Measurements from ENCODE around the gene MBTPS1.

MBTPS1 gene

DNA sequence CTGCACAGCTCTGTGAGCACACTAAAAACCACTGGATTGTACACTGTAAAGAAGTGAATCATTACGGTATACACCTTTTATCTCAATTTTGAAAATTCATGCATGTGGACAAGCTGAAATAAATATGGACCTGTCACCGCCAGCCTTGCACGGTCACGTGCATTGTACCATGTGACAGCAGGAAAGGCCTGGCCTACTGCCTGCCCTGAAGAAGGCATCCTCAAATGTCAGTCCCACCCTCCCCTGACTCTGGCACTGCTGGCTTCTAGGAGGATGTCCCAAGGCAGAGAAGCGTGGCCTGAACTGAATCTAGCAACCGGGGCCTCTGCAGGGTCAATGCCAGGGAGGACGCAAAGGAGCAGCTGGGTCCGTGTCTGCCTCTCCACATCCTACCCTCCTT, 108.8 kb downstream of the MBTPS1 start (continued):
- TF ChIP-seq ZBTB17 (tag by site-specific recombination; IDR thresholded peaks at IDR 0.05) (no peak), ZNF514 (tag by site-specific recombination; IDR thresholded peaks at IDR 0.05) (no peak), ZNF544 (tag by site-specific recombination; IDR thresholded peaks at IDR 0.05) (no peak), ZNF791 (tag by site-specific recombination; IDR thresholded peaks at IDR 0.05) (no peak), HOXD13 (CRISPR knock-in tag; IDR thresholded peaks at IDR 0.05; ENCODE audit: borderline replicate concordance) (no peak), ZNF274 (IDR thresholded peaks at IDR 0.05; ENCODE audit: low read length) (no peak), ZNF274 (tag by site-specific recombination; IDR thresholded peaks at IDR 0.05; ENCODE audit: borderline replicate concordance) (no peak)

DNA sequence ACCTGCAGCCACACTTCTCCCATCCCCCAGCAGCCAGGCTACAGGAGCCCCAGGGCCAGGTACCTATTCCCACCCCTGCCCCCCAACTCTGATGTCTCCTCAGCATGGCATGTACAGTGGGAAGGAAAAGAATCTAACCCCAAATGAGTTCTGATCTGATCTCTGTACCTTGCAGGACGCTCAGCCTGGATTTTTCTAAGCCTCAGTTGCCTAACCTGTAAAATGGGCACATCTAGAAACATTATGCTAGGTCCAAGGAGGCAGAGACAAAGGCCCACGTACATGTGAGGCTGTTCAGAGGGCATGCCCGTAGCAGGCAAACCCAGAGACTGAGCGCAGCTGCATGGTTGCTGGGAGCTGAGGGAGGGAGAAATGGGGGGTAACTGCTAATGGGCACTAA, 109.2 kb downstream of the MBTPS1 start:
- H3K4me3 ChIP-seq (ENCODE audit: low read depth, low read length), result no peak overlapping the region
- no peak for TF ChIP-seq ZEB2 (tag by site-specific recombination; IDR thresholded peaks at IDR 0.05)
- TF ChIP-seq ZNF600 (tag by site-specific recombination; IDR thresholded peaks at IDR 0.05), result no peak
- TF ChIP-seq, protein P1, sequence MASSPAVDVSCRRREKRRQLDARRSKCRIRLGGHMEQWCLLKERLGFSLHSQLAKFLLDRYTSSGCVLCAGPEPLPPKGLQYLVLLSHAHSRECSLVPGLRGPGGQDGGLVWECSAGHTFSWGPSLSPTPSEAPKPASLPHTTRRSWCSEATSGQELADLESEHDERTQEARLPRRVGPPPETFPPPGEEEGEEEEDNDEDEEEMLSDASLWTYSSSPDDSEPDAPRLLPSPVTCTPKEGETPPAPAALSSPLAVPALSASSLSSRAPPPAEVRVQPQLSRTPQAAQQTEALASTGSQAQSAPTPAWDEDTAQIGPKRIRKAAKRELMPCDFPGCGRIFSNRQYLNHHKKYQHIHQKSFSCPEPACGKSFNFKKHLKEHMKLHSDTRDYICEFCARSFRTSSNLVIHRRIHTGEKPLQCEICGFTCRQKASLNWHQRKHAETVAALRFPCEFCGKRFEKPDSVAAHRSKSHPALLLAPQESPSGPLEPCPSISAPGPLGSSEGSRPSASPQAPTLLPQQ (tag by site-specific recombination; IDR thresholded peaks at IDR 0.05), result no peak
- TF ChIP-seq ZNF292 (tag by site-specific recombination; IDR thresholded peaks at IDR 0.05; ENCODE audit: borderline replicate concordance, low read depth), result no peak
- ChIA-PET CTCF (interaction anchor here (0.7 to 1.1 kb wide), 2 partner anchors 36 to 220 kb away, joined by 3 read pairs; no protein-coding TSS in a partner anchor), POLR2A (no interaction called here)
- no peaks in the 10 kb centered on the region for H3K36me3 ChIP-seq (ENCODE audit: control insufficient read depth in 2 of 2, insufficient read depth in 1 of 2, low read length in 2 of 2)
- H3K27ac ChIP-seq (ENCODE audit: extremely low read depth, low read depth, low read length), result no peak overlapping the region
- H3K9me3 ChIP-seq (ENCODE audit: control insufficient read depth, insufficient read depth, low read depth, low read length), result no peaks in the 10 kb centered on the region
- H3K4me1 ChIP-seq (ENCODE audit: control insufficient read depth, insufficient read depth, low read length), result no peaks in the 10 kb centered on the region

DNA sequence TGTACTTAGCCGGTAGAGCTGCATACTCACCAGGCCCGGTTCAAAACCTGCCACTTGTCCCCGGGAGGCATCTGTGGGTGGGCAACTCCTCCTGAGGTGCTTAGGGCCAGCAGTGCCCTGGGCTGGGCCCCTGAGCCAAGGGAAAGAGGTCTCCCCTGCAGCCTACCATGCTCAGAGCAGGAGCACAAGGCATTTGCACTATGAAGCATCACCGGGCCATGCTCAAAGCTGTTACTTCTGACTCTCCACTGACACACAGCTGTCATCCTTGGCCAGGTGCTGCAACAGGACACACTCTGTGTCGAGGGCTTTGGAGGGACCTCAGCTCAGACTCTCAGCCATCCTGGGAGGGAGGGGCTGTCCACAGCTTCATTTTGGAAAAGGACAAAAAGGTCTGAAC, 111.4 kb downstream of the MBTPS1 start:
- TF ChIP-seq ZNF510 (tag by site-specific recombination; IDR thresholded peaks at IDR 0.05; ENCODE audit: insufficient replicate concordance), result no peak
- no peak for TF ChIP-seq ZNF423 (tag by site-specific recombination; IDR thresholded peaks at IDR 0.05)
- TF ChIP-seq ZNF571 (tag by site-specific recombination; IDR thresholded peaks at IDR 0.05), result no peak
- TF ChIP-seq, protein P2, sequence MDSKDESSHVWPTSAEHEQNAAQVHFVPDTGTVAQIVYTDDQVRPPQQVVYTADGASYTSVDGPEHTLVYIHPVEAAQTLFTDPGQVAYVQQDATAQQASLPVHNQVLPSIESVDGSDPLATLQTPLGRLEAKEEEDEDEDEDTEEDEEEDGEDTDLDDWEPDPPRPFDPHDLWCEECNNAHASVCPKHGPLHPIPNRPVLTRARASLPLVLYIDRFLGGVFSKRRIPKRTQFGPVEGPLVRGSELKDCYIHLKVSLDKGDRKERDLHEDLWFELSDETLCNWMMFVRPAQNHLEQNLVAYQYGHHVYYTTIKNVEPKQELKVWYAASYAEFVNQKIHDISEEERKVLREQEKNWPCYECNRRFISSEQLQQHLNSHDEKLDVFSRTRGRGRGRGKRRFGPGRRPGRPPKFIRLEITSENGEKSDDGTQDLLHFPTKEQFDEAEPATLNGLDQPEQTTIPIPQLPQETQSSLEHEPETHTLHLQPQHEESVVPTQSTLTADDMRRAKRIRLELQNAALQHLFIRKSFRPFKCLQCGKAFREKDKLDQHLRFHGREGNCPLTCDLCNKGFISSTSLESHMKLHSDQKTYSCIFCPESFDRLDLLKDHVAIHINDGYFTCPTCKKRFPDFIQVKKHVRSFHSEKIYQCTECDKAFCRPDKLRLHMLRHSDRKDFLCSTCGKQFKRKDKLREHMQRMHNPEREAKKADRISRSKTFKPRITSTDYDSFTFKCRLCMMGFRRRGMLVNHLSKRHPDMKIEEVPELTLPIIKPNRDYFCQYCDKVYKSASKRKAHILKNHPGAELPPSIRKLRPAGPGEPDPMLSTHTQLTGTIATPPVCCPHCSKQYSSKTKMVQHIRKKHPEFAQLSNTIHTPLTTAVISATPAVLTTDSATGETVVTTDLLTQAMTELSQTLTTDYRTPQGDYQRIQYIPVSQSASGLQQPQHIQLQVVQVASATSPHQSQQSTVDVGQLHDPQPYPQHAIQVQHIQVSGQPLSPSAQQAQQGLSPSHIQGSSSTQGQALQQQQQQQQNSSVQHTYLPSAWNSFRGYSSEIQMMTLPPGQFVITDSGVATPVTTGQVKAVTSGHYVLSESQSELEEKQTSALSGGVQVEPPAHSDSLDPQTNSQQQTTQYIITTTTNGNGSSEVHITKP (tag by site-specific recombination; IDR thresholded peaks at IDR 0.05), result no peak
- no peak for TF ChIP-seq ZFP69B (tag by site-specific recombination; IDR thresholded peaks at IDR 0.05)
- TF ChIP-seq ZNF121 (tag by site-specific recombination; IDR thresholded peaks at IDR 0.05), result no peak
- TF ChIP-seq ZNF140 (tag by site-specific recombination; IDR thresholded peaks at IDR 0.05), result no peak
- TF ChIP-seq ZNF664 (tag by site-specific recombination; IDR thresholded peaks at IDR 0.05), result no peak
- TF ChIP-seq, protein P3, sequence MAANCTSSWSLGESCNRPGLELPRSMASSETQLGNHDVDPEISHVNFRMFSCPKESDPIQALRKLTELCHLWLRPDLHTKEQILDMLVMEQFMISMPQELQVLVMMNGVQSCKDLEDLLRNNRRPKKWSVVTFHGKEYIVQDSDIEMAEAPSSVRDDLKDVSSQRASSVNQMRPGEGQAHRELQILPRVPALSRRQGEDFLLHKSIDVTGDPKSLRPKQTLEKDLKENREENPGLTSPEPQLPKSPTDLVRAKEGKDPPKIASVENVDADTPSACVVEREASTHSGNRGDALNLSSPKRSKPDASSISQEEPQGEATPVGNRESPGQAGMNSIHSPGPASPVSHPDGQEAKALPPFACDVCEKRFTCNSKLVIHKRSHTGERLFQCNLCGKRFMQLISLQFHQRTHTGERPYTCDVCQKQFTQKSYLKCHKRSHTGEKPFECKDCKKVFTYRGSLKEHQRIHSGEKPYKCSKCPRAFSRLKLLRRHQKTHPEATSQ (tag by site-specific recombination; IDR thresholded peaks at IDR 0.05), result no peak
- TF ChIP-seq ZNF19 (tag by site-specific recombination; IDR thresholded peaks at IDR 0.05; ENCODE audit: low read depth), result no peak
- TF ChIP-seq ZNF366 (tag by site-specific recombination; conservative IDR thresholded peaks at IDR 0.05), result no peak
- TF ChIP-seq GLI4 (tag by site-specific recombination; IDR thresholded peaks at IDR 0.05), result no peak
- TF ChIP-seq, protein P4, sequence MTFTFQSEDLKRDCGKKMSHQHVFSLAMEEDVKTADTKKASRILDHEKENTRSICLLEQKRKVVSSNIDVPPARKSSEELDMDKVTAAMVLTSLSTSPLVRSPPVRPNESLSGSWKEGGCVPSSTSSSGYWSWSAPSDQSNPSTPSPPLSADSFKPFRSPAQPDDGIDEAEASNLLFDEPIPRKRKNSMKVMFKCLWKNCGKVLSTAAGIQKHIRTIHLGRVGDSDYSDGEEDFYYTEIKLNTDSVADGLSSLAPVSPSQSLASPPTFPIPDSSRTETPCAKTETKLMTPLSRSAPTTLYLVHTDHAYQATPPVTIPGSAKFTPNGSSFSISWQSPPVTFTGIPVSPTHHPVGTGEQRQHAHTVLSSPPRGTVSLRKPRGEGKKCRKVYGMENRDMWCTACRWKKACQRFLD (tag by site-specific recombination; IDR thresholded peaks at IDR 0.05), result no peak
- no peak for TF ChIP-seq ZNF266 (tag by site-specific recombination; IDR thresholded peaks at IDR 0.05; ENCODE audit: low read depth)
- TF ChIP-seq, protein P5, sequence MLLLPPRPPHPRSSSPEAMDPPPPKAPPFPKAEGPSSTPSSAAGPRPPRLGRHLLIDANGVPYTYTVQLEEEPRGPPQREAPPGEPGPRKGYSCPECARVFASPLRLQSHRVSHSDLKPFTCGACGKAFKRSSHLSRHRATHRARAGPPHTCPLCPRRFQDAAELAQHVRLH (tag by site-specific recombination; IDR thresholded peaks at IDR 0.05), result no peak
- Histone ChIP-seq H3K9me3 (ENCODE audit: control insufficient read depth, insufficient read depth, low read depth, low read length) (no peaks in the 10 kb centered on the region), H3K4me1 (ENCODE audit: control insufficient read depth, insufficient read depth, low read length) (no peaks in the 10 kb centered on the region), H3K36me3 (ENCODE audit: control insufficient read depth in 2 of 2, insufficient read depth in 1 of 2, low read length in 2 of 2) (no peaks in the 10 kb centered on the region), H3K4me3 (ENCODE audit: low read depth, low read length) (no peak overlapping the region), H3K27ac (ENCODE audit: extremely low read depth, low read depth, low read length) (no peak overlapping the region)
- ChIA-PET CTCF (interaction anchor here (0.7 kb wide), 1 partner anchor 515 kb away, joined by 3 read pairs; no protein-coding TSS in a partner anchor), POLR2A (interaction anchor here (1.7 kb wide), 1 partner anchor 9 kb away, joined by 6 read pairs; no protein-coding TSS in a partner anchor)

Measured in HEK293 (cell line).